Ascending aorta (tissue), 2 donors: Measurements from ENCODE around the gene LTN1. TPM values are rescaled to one million over a fixed set of nuclear protein-coding genes. Genes with fewer than 3 reads are reported as not detected.

Experiments used
- DNase-seq, 2 donors: peaks; one replicate each; pipeline ENCODE4 v3.0.0-alpha.2; 2019; ENCODE audit warnings: low spot score in 2 of 2
- H3K27ac ChIP-seq, 2 donors: fragments of 200-600 bp; sonication (generic); one replicate each; pipeline ENCODE4 v1.5.1; 2016 to 2017; ENCODE audit warnings: mild to moderate bottlenecking in 1 of 2
- H3K27me3 ChIP-seq: fragments of 200-600 bp; sonication (generic); one replicate; pipeline ENCODE4 v1.5.1; 2017
- H3K36me3 ChIP-seq, 2 donors: fragments of 200-600 bp; sonication (generic); one replicate each; pipeline ENCODE4 v1.5.1; 2016
- H3K4me1 ChIP-seq, 2 donors: fragments of 200-600 bp; sonication (generic); one replicate each; pipeline ENCODE4 v1.5.1; 2016 to 2017; ENCODE audit warnings: mild to moderate bottlenecking in 1 of 2
- H3K4me3 ChIP-seq, 2 donors: fragments of 200-600 bp; sonication (generic); one replicate each; pipeline ENCODE4 v1.5.1; 2016 to 2017; ENCODE audit warnings: mild to moderate bottlenecking in 1 of 2
- H3K9me3 ChIP-seq, 2 donors: fragments of 200-600 bp; sonication (generic); one replicate each; pipeline ENCODE4 v1.5.1; 2016
- CTCF ChIP-seq, 3 experiments: fragments of 200-600 bp in 2 of 3; fragments of 450-650 bp in 1 of 3; sonication (generic) in 2 of 3; IDR thresholded peaks; one replicate each; pipeline ENCODE4 v1.5.1; 2016 to 2019; ENCODE audit warnings: antibody characterized with exemption in 3 of 3, mild to moderate bottlenecking in 1 of 3, moderate library complexity in 1 of 3
- intact Hi-C: fragments of 100-400 bp; cut with DNase I; formaldehyde crosslinking; loops from one replicate; pipeline ENCODE4 v1.15.1; 2023
- total RNA-seq: library from RNA; depleted of rRNA; stranded (reverse); fragments of >200 nt; gene quantifications from one replicate; pipeline ENCODE4 v1.1.0, GENCODE V29; 2016

LTN1 gene
- total RNA-seq, 1 donor from 2014 or later: 5.6 TPM

GRCh38 chr21:28903448-28903847, 89.2 kb downstream of the LTN1 start:
- no peak for DNase-seq
- Histone ChIP-seq H3K4me1 (peaks cover 3 to 27% of the 10 kb centered on the region in 2 donors), H3K4me3 (no peak overlapping the region), H3K27ac (no peak overlapping the region), H3K36me3 (no peaks in the 10 kb centered on the region), H3K9me3 (no peaks in the 10 kb centered on the region), H3K27me3 (no peaks in the 10 kb centered on the region)
- intact Hi-C loops: no loop called here
- TF ChIP-seq CTCF (IDR thresholded peaks at IDR 0.05): no peak

- no peak for TF ChIP-seq CTCF (IDR thresholded peaks at IDR 0.05)
- no peak overlapping the region for H3K4me3 ChIP-seq
- H3K4me1 ChIP-seq: peaks cover 3 to 42% of the 10 kb centered on the region in 2 donors
- peak overlapping the region; percentile 65 to 76 for H3K27ac ChIP-seq
- H3K36me3 ChIP-seq: no peaks in the 10 kb centered on the region
- no peaks in the 10 kb centered on the region for H3K9me3 ChIP-seq
- DNase-seq: no peak
- intact Hi-C loops: no loop called here
- H3K27me3 ChIP-seq: no peaks in the 10 kb centered on the region
These were observed 92.2 kb downstream of the LTN1 start for GRCh38 chr21:28900481-28900880.

- TF ChIP-seq CTCF (IDR thresholded peaks at IDR 0.05): no peak
- intact Hi-C loops: loop anchor here (5.0 kb wide), 3 partner anchors 38 to 142 kb away; no protein-coding TSS in a partner anchor
These were observed 92.9 kb downstream of the LTN1 start for GRCh38 chr21:28899744-28900143.

GRCh38 chr21:28899220-28899619, 93.5 kb downstream of the LTN1 start:
- intact Hi-C loops: loop anchor here (5.0 kb wide), 3 partner anchors 38 to 142 kb away; no protein-coding TSS in a partner anchor
- Histone ChIP-seq H3K4me3 (peak overlapping the region; percentile 18 to 21), H3K36me3 (no peaks in the 10 kb centered on the region), H3K27me3 (no peaks in the 10 kb centered on the region), H3K4me1 (peaks cover 0 to 33% of the 10 kb centered on the region in 2 donors), H3K9me3 (no peaks in the 10 kb centered on the region), H3K27ac (peak overlapping the region; percentile 65 to 76)
- no peak for TF ChIP-seq CTCF (IDR thresholded peaks at IDR 0.05)
- DNase-seq: no peak

More at GRCh38 chr21:28899744-28900143, 92.9 kb downstream of the LTN1 start:
- H3K4me3 ChIP-seq: peak overlapping the region; percentile 18 to 21
- no peaks in the 10 kb centered on the region for H3K27me3 ChIP-seq
- no peaks in the 10 kb centered on the region for H3K36me3 ChIP-seq
- H3K9me3 ChIP-seq: no peaks in the 10 kb centered on the region
- no peak for DNase-seq
- H3K27ac ChIP-seq: peak overlapping the region; percentile 65 to 76
- H3K4me1 ChIP-seq: peaks cover 2 to 36% of the 10 kb centered on the region in 2 donors

- H3K27me3 ChIP-seq: no peaks in the 10 kb centered on the region
- H3K9me3 ChIP-seq: no peaks in the 10 kb centered on the region
- intact Hi-C loops: no loop called here
- H3K36me3 ChIP-seq: no peaks in the 10 kb centered on the region
- H3K4me1 ChIP-seq: peaks cover 0 to 29% of the 10 kb centered on the region in 2 donors
- no peak overlapping the region for H3K4me3 ChIP-seq
- no peak for DNase-seq
- H3K27ac ChIP-seq: peak overlapping the region; percentile 56 to 74
- TF ChIP-seq CTCF (IDR thresholded peaks at IDR 0.05): no peak
These were observed 99.0 kb downstream of the LTN1 start for GRCh38 chr21:28893687-28894086.
